HepG2 (cell line): ENCODE data around the gene WDR83. TPM values are rescaled to one million over a fixed set of nuclear protein-coding genes. Genes with fewer than 3 reads are reported as not detected.

Experiments used
- ATF2 ChIP-seq: sonication (generic); formaldehyde crosslinking; IDR thresholded peaks from 2 replicates; pipeline ENCODE4 v1.4.0; 2020; ENCODE audit warnings: missing genetic modification reagents
- EED ChIP-seq: sonication (generic); formaldehyde crosslinking; IDR thresholded peaks from 2 replicates; pipeline ENCODE4 v1.5.0; 2020; ENCODE audit warnings: mild to moderate bottlenecking, missing genetic modification reagents
- GPBP1L1 ChIP-seq: sonication (generic); formaldehyde crosslinking; IDR thresholded peaks from 2 replicates; pipeline ENCODE4 v1.5.0; 2020; ENCODE audit warnings: mild to moderate bottlenecking, missing genetic modification reagents
- HDAC2 ChIP-seq: sonication (generic); formaldehyde crosslinking; IDR thresholded peaks from 2 replicates; pipeline ENCODE4 v1.4.0; 2020; ENCODE audit warnings: missing genetic modification reagents
- IRF2 ChIP-seq: IDR thresholded peaks from 2 replicates; pipeline ENCODE4 v1.6.1; 2018; ENCODE audit warnings: missing genetic modification reagents, missing compliant biosample characterization
- MYPOP ChIP-seq: sonication (generic); formaldehyde crosslinking; IDR thresholded peaks from 2 replicates; pipeline ENCODE4 v1.8.1; 2023; ENCODE audit warnings: mild to moderate bottlenecking, moderate library complexity, missing genetic modification reagents
- NR2C2 ChIP-seq: sonication (generic); formaldehyde crosslinking; IDR thresholded peaks from 2 replicates; pipeline ENCODE4 v1.4.0; 2020; ENCODE audit warnings: missing genetic modification reagents, mild to moderate bottlenecking, moderate library complexity, borderline replicate concordance
- RFXANK ChIP-seq: IDR thresholded peaks from 2 replicates; pipeline ENCODE4 v1.6.1; 2016
- SIN3A ChIP-seq: IDR thresholded peaks from 2 replicates; pipeline ENCODE4 v1.6.1; 2011; ENCODE audit warnings: low read depth, mild to moderate bottlenecking, control low read depth, low read length, borderline replicate concordance
- SRY ChIP-seq: sonication (generic); formaldehyde crosslinking; IDR thresholded peaks from 2 replicates; pipeline ENCODE4 v1.8.0; 2022; ENCODE audit warnings: mild to moderate bottlenecking, missing genetic modification reagents
- TCF7 ChIP-seq: sonication (generic); IDR thresholded peaks from 2 replicates; pipeline ENCODE4 v1.6.1; 2016; ENCODE audit warnings: antibody characterized with exemption, low read depth
- ZFP1 ChIP-seq: IDR thresholded peaks from 2 replicates; pipeline ENCODE4 v1.6.1; 2016
- ZFP36 ChIP-seq: fragments of 150-350 bp; IDR thresholded peaks from 2 replicates; pipeline ENCODE4 v1.6.1; 2018; ENCODE audit warnings: borderline replicate concordance, low read length, low read depth; ENCODE audit not compliant: partially characterized antibody
- ZKSCAN5 ChIP-seq: sonication (generic); formaldehyde crosslinking; IDR thresholded peaks from 2 replicates; pipeline ENCODE4 v1.5.1; 2020; ENCODE audit warnings: mild to moderate bottlenecking, missing genetic modification reagents
- ZNF121 ChIP-seq: sonication (generic); formaldehyde crosslinking; IDR thresholded peaks from 2 replicates; pipeline ENCODE4 v1.5.0; 2020; ENCODE audit warnings: mild to moderate bottlenecking, missing genetic modification reagents
- ZNF124 ChIP-seq: sonication (generic); formaldehyde crosslinking; IDR thresholded peaks from 2 replicates; pipeline ENCODE4 v1.4.0; 2020; ENCODE audit warnings: missing genetic modification reagents
- ZNF17 ChIP-seq: sonication (generic); formaldehyde crosslinking; IDR thresholded peaks from 2 replicates; pipeline ENCODE4 v1.5.0; 2020; ENCODE audit warnings: mild to moderate bottlenecking, missing genetic modification reagents
- ZNF264 ChIP-seq: sonication (generic); formaldehyde crosslinking; IDR thresholded peaks from 2 replicates; pipeline ENCODE4 v1.4.0; 2020; ENCODE audit warnings: missing genetic modification reagents
- ZNF280D ChIP-seq: sonication (generic); formaldehyde crosslinking; IDR thresholded peaks from 2 replicates; pipeline ENCODE4 v1.5.1; 2020; ENCODE audit warnings: mild to moderate bottlenecking, missing genetic modification reagents
- ZNF30 ChIP-seq: sonication (generic); formaldehyde crosslinking; IDR thresholded peaks from 2 replicates; pipeline ENCODE4 v1.5.0; 2020; ENCODE audit warnings: mild to moderate bottlenecking, missing genetic modification reagents
- ZNF34 ChIP-seq: sonication (generic); formaldehyde crosslinking; IDR thresholded peaks from 2 replicates; pipeline ENCODE4 v1.4.0; 2020; ENCODE audit warnings: mild to moderate bottlenecking, missing genetic modification reagents, borderline replicate concordance
- ZNF501 ChIP-seq: sonication (generic); formaldehyde crosslinking; IDR thresholded peaks from 2 replicates; pipeline ENCODE4 v1.5.1; 2020; ENCODE audit warnings: mild to moderate bottlenecking, moderate library complexity, missing genetic modification reagents
- ZNF83 ChIP-seq: sonication (generic); formaldehyde crosslinking; IDR thresholded peaks from 2 replicates; pipeline ENCODE4 v1.4.0; 2020; ENCODE audit warnings: missing genetic modification reagents, mild to moderate bottlenecking, borderline replicate concordance
- ZNF891 ChIP-seq: sonication (generic); formaldehyde crosslinking; IDR thresholded peaks from 2 replicates; pipeline ENCODE4 v1.5.0; 2020; ENCODE audit warnings: mild to moderate bottlenecking, missing genetic modification reagents
- polyA plus RNA-seq, 8 experiments: library from polyadenylated mRNA; depleted of rRNA in 3 of 8; stranded (reverse) in 7 of 8; unstranded in 1 of 8; fragments of >200 nt; fragmentation: Illumina TruSeq in 4 of 8; extraction: Trizol in 4 of 8; gene quantifications; 2 replicates each; pipeline versions ENCODE4 v1.2.1 to v1.2.3, GENCODE V29; 2011 to 2016; ENCODE audit warnings: low read depth in 4 of 8, missing spikeins in 1 of 8, mixed read lengths in 1 of 8; ENCODE audit not compliant: insufficient read depth in 1 of 8
- total RNA-seq, 5 experiments: library from RNA; depleted of rRNA; stranded (reverse); fragments of >200 nt; fragmentation: Illumina TruSeq; extraction: Trizol; gene quantifications; 2 replicates each; pipeline ENCODE4 v1.2.3, GENCODE V29; 2016; ENCODE audit warnings: low read depth in 1 of 5

Gene WDR83
- total and polyA plus RNA-seq, 2 of the 13 experiments (the other 11 are each of a cell fraction or from before 2014, with no cell fraction given), result 4.5 to 10.7 TPM

- TF ChIP-seq ZNF34 (CRISPR knock-in tag) (no peak), ZNF264 (CRISPR knock-in tag) (0 out of 2 replicates have a peak, but pooled peaks have one; percentile 46), TCF7 (no peak), SRY (CRISPR knock-in tag) (peak; percentile 38; the same call in 1 of the 2 replicates), ZNF83 (CRISPR knock-in tag) (no peak), NR2C2 (CRISPR knock-in tag) (peak; percentile 98), ZKSCAN5 (CRISPR knock-in tag) (no peak), ZNF121 (CRISPR knock-in tag) (no peak), ZFP36 (no peak), ZFP1 (CRISPR knock-in tag) (no peak), ZNF124 (CRISPR knock-in tag) (peak; percentile 27; the same call in 1 of the 2 replicates), ZNF17 (CRISPR knock-in tag) (no peak), ZNF30 (CRISPR knock-in tag) (no peak), IRF2 (CRISPR knock-in tag) (peak; percentile 82), GPBP1L1 (CRISPR knock-in tag) (no peak), HDAC2 (CRISPR knock-in tag) (0 out of 2 replicates have a peak, but pooled peaks have one; percentile 44), ATF2 (CRISPR knock-in tag) (0 out of 2 replicates have a peak, but pooled peaks have one; percentile 29), MYPOP (CRISPR knock-in tag) (no peak; the same call in 1 of the 2 replicates), SIN3A (no peak), RFXANK (CRISPR knock-in tag) (0 out of 2 replicates have a peak, but pooled peaks have one; percentile 31), ZNF501 (CRISPR knock-in tag) (peak; percentile 95), EED (CRISPR knock-in tag) (0 out of 2 replicates have a peak, but pooled peaks have one; percentile 32), ZNF280D (CRISPR knock-in tag) (no peak), ZNF891 (CRISPR knock-in tag) (0 out of 2 replicates have a peak, but pooled peaks have one; percentile 5)
Measured at GRCh38 chr19:12669270-12670158, 2.9 kb downstream of the WDR83 start (continued).
